Fibroblast of villous mesenchyme (primary cell): ENCODE data around the gene PMF1. TPM values are rescaled to one million over a fixed set of nuclear protein-coding genes. Genes with fewer than 3 reads are reported as not detected.

Experiments used
- DNase-seq: peaks from one replicate; pipeline ENCODE4 v3.0.0-alpha.2; 2010; ENCODE audit warnings: low read depth
- H3K4me3 ChIP-seq: 2 replicates; pipeline ENCODE4 v1.5.1; 2011; ENCODE audit warnings: low read depth, mild to moderate bottlenecking, low read length
- total RNA-seq: library from RNA; depleted of rRNA; stranded (reverse); fragments of >200 nt; gene quantifications from 2 replicates; pipeline ENCODE4 v1.2.3, GENCODE V29; 2012
- TF ChIP-seq, protein P1 (sequence below): IDR thresholded peaks from 2 replicates; pipeline ENCODE4 v1.5.1; 2012; ENCODE audit warnings: low read depth, mild to moderate bottlenecking, low read length; ENCODE audit not compliant: insufficient read depth

Gene PMF1
- total RNA-seq, 1 donor = 30.2 TPM

DNA sequence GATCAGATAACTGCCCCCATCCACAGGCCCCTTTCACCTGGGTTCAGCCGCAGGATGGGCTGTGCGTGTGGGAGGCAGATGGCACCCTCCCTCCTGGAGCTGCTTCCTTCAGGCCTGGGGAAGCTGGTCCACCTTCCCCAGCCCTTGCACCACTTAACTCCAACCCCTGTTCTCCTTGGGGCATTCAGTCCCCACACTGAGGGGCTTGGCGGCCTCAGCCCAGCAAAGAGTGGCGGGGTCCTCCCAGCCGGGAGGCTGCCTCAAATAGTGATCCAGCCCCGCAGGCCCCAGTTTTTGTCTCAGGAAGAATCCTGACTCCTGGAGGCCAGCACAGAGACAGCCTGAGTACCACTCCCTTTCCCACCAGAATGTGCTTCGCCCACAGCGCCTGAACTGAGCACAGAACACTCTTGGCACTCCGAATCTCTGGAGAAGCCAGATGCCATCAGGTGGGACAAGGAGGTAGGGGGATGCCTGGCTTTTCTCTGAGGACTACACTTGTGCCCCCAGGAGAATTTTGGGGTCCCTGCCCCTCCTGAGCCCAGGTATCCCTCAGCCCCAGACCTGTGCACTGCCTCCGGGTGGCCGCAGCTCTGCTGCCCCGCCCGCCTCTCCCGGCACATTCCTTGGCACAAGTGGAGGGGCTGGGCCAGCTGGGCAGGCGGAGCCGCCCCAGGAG lies 34.1 kb downstream of the PMF1 start:
- TF ChIP-seq, protein P1, sequence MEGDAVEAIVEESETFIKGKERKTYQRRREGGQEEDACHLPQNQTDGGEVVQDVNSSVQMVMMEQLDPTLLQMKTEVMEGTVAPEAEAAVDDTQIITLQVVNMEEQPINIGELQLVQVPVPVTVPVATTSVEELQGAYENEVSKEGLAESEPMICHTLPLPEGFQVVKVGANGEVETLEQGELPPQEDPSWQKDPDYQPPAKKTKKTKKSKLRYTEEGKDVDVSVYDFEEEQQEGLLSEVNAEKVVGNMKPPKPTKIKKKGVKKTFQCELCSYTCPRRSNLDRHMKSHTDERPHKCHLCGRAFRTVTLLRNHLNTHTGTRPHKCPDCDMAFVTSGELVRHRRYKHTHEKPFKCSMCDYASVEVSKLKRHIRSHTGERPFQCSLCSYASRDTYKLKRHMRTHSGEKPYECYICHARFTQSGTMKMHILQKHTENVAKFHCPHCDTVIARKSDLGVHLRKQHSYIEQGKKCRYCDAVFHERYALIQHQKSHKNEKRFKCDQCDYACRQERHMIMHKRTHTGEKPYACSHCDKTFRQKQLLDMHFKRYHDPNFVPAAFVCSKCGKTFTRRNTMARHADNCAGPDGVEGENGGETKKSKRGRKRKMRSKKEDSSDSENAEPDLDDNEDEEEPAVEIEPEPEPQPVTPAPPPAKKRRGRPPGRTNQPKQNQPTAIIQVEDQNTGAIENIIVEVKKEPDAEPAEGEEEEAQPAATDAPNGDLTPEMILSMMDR = no peak
- H3K4me3 ChIP-seq = no peak overlapping the region
- no peak for DNase-seq

DNA sequence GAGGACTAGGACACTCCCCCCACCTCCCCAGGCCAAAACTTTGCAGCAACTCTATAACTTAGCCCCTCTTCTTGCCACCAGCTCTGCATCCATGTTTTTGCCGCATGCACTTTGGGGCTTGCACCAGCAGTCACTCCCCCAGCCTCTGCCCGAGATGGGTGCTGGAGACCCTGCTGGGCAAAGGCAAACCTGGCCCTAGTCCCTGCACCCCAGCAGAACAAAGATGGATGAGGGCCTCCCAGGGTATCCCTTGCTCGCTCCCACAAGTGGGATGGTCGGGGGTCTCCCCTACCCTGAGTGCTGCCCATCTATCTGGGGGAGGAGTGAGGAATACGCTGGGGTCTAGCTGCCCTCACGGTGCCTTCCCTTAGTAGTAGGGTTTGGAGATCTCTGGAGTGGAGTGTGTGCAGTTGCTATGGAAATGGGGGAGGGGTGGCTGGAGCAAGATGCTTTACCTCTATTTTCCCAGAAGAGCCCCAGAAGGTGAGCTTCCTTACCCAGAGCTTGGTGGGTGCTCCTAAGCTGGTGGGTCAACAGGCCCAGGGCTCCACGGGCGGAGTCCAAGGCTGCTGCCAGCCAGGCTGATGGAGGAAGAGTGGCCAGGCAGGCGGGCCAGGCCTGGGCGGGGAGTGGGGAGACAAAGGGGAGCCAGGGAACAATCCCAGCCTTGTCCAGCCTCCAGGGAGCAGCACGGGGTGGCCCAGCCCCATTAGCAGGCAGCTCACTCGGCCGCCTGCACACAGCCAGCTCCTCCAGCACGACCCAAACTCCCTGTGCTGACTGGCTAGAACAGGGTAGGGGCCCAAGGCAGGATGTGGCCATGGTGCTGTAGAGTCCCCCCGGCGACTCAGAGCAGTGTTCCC lies 34.9 kb downstream of the PMF1 start, which contains the start of gene PAQR6:
TSS of gene PAQR6 (minus strand) at position 597 of the 863 bp plus-strand sequence. CDS start 1,325 bp downstream, outside the sequence.
- no peak within 1 kb of the TSS for H3K4me3 ChIP-seq
- TF ChIP-seq, protein P1 = no peak
- no peak for DNase-seq

DNA sequence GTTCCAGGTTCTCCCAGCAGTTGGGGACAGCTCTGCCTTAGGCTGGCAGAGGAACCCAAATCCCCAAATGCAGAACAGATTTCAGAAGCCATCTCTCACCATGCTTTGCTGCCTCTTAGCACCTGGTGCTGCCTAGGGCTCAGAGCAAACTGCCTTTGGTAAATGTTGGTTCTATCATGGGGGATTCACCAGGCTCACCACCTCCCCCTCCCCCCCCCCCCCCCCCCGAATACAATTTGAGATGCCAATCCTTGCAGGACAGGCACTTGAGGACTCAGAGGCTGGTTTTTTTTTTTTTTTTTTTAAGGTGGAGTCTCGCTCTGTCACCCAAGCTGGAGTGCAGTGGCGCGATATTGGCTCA lies 35.5 kb downstream of the PMF1 start:
- TF ChIP-seq, protein P1 = no peak
- no peak overlapping the region for H3K4me3 ChIP-seq
- no peak for DNase-seq

DNA sequence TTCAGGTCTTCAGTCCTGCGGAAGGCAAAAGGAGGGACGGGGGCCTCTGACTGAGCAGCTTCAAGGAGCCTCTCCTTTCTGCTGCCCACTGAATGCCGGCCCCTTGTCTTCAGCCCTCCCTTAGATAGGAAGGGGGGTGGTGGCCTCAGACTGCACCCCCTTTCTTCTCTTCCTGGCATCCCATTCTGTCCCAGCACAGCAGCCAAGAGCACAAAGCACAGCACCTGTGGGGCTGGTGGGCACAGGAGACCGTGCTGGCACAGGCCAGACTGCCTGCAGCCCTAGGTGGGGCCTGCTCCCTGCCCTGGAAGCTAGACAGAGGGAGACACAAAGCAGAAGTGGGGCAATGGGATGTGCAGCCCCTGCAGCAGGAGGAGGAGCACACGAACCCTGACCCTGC lies 36.8 kb downstream of the PMF1 start:
- no peak for DNase-seq
- TF ChIP-seq, protein P1 = no peak

DNA sequence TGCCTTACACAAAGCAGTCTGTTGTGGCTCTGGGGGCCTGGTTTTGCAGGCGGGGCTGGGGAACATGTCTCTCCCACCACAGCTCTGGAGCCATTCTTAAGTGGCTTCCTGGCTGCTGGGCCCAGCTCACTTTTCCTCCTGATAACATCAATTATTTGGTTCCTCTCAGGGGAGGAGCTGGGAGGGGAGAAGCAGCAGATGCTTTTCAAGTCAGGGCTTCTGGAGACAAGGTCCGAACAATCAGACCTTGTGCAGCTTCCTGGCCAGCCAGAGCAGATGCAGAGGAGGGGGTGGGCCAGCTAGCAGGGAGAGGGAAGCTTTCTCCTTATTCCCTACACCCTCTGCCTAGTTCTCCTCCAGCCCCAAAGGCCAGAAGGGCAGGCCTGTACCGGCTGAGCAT lies 38.7 kb downstream of the PMF1 start:
- TF ChIP-seq, protein P1 = no peak
- no peak for DNase-seq
- no peak overlapping the region for H3K4me3 ChIP-seq

More for the DNA sequence above, 36.8 kb downstream of the PMF1 start:
- no peak overlapping the region for H3K4me3 ChIP-seq

DNA sequence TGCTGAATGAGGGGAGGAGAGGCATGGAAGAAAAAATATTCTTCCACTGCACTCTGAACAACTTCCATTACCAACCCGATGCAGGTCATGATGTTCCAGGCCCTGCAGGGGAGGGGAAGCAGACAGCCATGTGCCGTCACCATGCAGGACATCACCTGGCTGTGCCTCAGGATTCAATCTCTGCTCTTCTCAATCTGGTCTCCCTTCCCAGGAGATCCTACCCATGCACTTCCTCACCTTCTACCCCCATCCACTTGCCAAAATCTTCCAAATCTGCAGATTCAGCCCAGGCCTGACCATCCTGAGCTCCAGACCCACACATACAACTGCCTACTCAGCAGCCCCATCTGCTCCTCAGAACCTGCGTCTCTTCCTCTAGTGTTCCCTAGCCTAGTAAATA lies 40.8 kb downstream of the PMF1 start:
- no peak for DNase-seq
- H3K4me3 ChIP-seq = no peak overlapping the region
- TF ChIP-seq, protein P1 = no peak
